Colonic mucosa (tissue), 4 donors: ENCODE measurements around the gene PHAX. TPM values are rescaled to one million over a fixed set of nuclear protein-coding genes. Genes with fewer than 3 reads are reported as not detected.
"Not testable (repeated sequence)": the region's sequence is repeated elsewhere in the genome, so short reads cannot be mapped to it uniquely, and the experiment has no call there.

Experiments used
- DNase-seq: peaks from one replicate; pipeline ENCODE4 v3.0.0-alpha.2; 2020
- H3K27ac ChIP-seq: fragments of 200-600 bp; one replicate; pipeline ENCODE4 v1.8.0; 2021
- H3K27me3 ChIP-seq: fragments of 200-600 bp; one replicate; pipeline ENCODE4 v1.8.0; 2021
- H3K36me3 ChIP-seq: fragments of 200-600 bp; one replicate; pipeline ENCODE4 v1.8.0; 2021
- H3K4me1 ChIP-seq: fragments of 200-600 bp; one replicate; pipeline ENCODE4 v1.8.0; 2021; ENCODE audit warnings: mild to moderate bottlenecking
- H3K4me3 ChIP-seq: fragments of 200-600 bp; one replicate; pipeline ENCODE4 v1.8.0; 2021
- H3K9ac ChIP-seq, 2 donors: one replicate each; pipeline ENCODE4 v1.7.0; 2013; ENCODE audit warnings: control low read depth in 2 of 2, low read depth in 2 of 2, low read length in 2 of 2
- H3K9me3 ChIP-seq: fragments of 200-600 bp; one replicate; pipeline ENCODE4 v1.8.0; 2021
- intact Hi-C: fragments of 100-400 bp; cut with DNase I; formaldehyde crosslinking; loops from one replicate; pipeline ENCODE4 v1.14.1; 2022
- total RNA-seq, 2 donors: library from RNA; stranded (reverse); fragmentation: NEBNext Ultra II Directional in 1 of 2; extraction: Animal tissue kit (Norgen Biotek cat#: 25700) in 1 of 2; gene quantifications; one replicate each; pipeline ENCODE4 v1.2.1, GENCODE V29; 2021
- TF ChIP-seq, protein P1 (sequence below): fragments of 200-600 bp; IDR thresholded peaks from one replicate; pipeline ENCODE4 v1.8.0; 2022; ENCODE audit warnings: antibody characterized with exemption, mild to moderate bottlenecking
- donor health status: healthy.
- donor health status: DM: no; HTN: no; CAD: no.
- donor health status: DM: no; HTN: no; CAD: no.

Gene PHAX
- total RNA-seq, 2 donors from 2014 or later = 36.4 to 36.6 TPM

DNA sequence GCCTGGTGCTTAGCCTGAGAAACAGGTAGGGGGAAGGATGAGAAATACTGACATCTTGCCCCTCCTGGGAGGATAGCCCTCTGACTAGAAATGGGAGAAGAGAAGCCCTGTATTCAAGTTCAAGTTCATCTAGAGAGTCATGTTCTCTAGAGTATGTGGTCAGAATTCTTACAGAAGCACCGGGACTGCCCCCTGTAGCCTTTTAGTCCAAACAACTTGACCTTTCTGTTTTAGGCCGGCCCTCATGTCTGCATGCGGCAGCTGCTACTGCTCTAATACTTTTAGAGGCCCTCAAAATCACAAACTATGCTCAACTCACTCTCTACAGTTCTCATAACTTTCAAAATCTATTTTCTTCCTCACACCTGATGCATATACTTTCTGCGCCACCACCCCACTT, 47.7 kb downstream of the PHAX start:
- no peak for DNase-seq
- Histone ChIP-seq H3K9me3 (no peaks in the 10 kb centered on the region), H3K4me3 (no peak overlapping the region), H3K4me1 (peaks cover 9% of the 10 kb centered on the region), H3K36me3 (no peaks in the 10 kb centered on the region), H3K27me3 (no peaks in the 10 kb centered on the region), H3K9ac (peak overlapping the region in 1 of 2 donors; percentile 51), H3K27ac (peak overlapping the region; percentile 87)
- TF ChIP-seq, protein P1, sequence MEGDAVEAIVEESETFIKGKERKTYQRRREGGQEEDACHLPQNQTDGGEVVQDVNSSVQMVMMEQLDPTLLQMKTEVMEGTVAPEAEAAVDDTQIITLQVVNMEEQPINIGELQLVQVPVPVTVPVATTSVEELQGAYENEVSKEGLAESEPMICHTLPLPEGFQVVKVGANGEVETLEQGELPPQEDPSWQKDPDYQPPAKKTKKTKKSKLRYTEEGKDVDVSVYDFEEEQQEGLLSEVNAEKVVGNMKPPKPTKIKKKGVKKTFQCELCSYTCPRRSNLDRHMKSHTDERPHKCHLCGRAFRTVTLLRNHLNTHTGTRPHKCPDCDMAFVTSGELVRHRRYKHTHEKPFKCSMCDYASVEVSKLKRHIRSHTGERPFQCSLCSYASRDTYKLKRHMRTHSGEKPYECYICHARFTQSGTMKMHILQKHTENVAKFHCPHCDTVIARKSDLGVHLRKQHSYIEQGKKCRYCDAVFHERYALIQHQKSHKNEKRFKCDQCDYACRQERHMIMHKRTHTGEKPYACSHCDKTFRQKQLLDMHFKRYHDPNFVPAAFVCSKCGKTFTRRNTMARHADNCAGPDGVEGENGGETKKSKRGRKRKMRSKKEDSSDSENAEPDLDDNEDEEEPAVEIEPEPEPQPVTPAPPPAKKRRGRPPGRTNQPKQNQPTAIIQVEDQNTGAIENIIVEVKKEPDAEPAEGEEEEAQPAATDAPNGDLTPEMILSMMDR = no peak
- intact Hi-C loops = no loop called here

DNA sequence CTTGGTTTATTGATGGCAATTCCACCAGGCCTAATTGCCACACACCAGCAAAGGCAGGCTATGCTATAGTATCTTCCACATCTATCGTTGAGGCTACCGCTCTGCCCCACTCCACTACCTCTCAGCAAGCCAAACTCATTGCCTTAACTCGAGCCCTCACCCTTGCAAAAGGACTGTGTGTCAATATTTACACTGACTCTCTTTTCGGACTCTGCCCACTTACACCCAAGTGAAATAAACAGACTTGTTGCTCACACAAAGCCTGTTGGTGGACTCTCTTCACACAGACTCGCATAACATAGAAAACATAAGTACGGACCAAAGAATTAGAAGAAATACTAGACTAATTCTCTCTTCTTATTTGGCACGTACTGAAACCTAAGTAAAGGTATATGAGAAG, 48.3 kb downstream of the PHAX start:
- peak overlapping the region in 1 of 2 donors; percentile 16 for H3K9ac ChIP-seq
- peak; percentile 79 for DNase-seq
- H3K36me3 ChIP-seq, intact Hi-C loops, H3K9me3 ChIP-seq, H3K4me3 ChIP-seq, H3K4me1 ChIP-seq, H3K27me3 ChIP-seq: not testable (repeated sequence)
- peak overlapping the region; percentile 87 for H3K27ac ChIP-seq

DNA sequence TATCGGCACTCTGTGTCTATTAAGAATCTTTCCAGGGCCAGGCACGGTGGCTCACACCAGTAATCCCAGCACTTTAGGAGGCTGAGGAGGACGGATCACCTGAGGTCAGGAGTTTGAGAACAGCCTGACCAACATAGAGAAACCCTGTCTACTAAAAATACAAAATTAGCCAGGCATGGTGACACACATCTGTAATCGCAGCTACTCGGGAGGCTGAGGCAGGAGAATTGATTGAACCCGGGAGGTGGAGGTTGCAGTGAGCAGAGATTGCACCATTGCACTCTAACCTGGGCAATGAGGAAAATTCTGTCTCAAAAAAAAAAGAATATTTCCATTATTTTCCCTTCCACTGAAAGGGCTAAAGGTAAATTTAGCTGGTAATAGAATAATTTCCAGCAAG, 49.0 kb downstream of the PHAX start:
- H3K27me3 ChIP-seq, H3K36me3 ChIP-seq, H3K4me1 ChIP-seq, H3K9me3 ChIP-seq, H3K4me3 ChIP-seq, intact Hi-C loops, DNase-seq: not testable (repeated sequence)
- Histone ChIP-seq H3K27ac (peak overlapping the region; percentile 87), H3K9ac (peak overlapping the region in 1 of 2 donors; percentile 16)

DNA sequence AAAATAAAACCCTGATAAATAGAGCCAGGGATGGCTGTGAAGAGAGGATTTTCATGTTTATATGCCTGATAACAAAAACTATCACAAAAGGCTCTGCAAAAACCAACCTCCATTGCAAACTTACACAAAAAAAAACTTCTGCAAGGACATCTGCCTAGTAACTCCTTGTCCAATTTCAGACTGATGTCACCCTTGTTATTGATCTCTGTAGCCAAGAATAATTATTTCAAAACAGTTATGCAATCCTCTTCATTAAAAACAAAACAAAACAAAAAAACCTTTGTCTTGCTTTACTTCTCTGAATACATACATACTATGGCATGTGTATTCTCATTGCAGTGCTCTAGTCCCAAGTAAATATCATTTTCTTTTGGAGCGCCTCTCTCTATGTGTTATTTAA, 49.7 kb downstream of the PHAX start:
- no peak overlapping the region for H3K9ac ChIP-seq
- H3K36me3 ChIP-seq = no peaks in the 10 kb centered on the region
- H3K27ac ChIP-seq = peak overlapping the region; percentile 87
- H3K9me3 ChIP-seq = no peaks in the 10 kb centered on the region
- intact Hi-C loops = no loop called here
- peaks cover 9% of the 10 kb centered on the region for H3K4me1 ChIP-seq
- H3K27me3 ChIP-seq = no peaks in the 10 kb centered on the region
- DNase-seq = no peak
- TF ChIP-seq, protein P1 = no peak
- H3K4me3 ChIP-seq = no peak overlapping the region

DNA sequence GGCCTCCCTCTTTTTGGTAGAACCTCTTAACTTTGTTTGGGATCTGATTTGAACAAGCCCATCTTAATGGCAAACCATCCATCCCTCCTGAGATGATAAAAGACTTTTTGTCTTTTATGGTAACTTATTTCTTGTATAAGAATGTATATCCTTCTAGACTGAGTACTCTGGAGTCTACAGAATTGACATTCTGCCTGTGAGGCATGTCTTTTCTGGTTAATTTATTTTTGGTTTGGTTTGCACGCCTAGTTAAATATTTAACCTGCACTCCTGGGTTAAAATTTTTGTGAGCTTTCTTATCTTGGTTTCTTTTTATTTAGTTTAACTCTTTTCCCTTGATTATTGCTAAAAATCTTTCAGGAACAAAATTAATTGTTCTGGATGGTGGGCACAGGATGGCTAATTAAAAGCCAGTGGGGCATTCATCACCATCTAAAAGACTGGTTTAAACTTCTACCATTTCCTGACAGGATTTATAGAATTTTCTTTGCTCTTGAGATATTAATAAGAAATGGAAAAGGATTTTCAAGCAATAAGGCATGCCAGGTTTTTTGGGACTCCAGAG, 50.3 kb downstream of the PHAX start:
- DNase-seq = no peak
- Histone ChIP-seq H3K9ac (peak overlapping the region in 1 of 2 donors; percentile 14), H3K27ac (peak overlapping the region; percentile 35), H3K27me3 (no peaks in the 10 kb centered on the region), H3K36me3 (no peaks in the 10 kb centered on the region), H3K9me3 (no peaks in the 10 kb centered on the region), H3K4me1 (peaks cover 9% of the 10 kb centered on the region), H3K4me3 (no peak overlapping the region)
- TF ChIP-seq, protein P1 = no peak
- intact Hi-C loops = no loop called here

DNA sequence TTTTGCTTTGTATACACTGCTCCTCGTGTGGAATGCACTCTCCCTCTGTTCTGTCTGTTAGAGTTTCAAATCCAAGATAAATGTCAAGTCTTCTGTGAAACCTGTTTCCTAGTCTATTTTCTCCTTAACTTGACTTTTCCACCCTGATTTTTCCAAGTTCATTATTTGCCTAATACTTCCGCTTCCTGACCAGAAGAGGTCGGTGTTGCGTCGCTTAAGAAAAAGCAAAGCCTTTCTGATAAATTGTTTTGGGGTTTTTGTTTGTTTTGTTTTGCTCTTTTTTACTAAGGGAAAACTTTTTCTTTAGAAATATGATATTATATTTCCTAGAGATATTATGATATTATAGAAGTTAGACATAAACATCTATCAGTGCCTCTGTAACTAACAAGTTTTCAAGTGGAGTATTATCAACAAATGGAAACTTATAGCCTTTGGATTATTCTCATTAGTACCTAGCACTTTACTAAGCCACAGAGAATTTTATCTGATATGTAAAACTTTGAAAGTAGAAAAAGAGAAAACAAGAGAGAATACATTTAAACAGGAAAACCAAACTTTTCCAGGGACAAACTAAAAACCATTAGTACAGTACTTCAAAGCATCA, 55.8 kb downstream of the PHAX start:
- H3K4me1 ChIP-seq = no peaks in the 10 kb centered on the region
- no peaks in the 10 kb centered on the region for H3K27me3 ChIP-seq
- TF ChIP-seq, protein P1 = peak; percentile 85
- no peak overlapping the region for H3K9ac ChIP-seq
- H3K27ac ChIP-seq = no peak overlapping the region
- H3K4me3 ChIP-seq = no peak overlapping the region
- H3K36me3 ChIP-seq = no peaks in the 10 kb centered on the region
- intact Hi-C loops = loop anchor here (5.0 kb wide), 1 partner anchor 126 kb away; no protein-coding TSS in a partner anchor
- DNase-seq = no peak
- H3K9me3 ChIP-seq = no peaks in the 10 kb centered on the region
